GM12892 (cell line): ENCODE results near the gene ARHGEF10L.

ENCODE experiments used
- POLR2A ChIP-seq: IDR thresholded peaks from 2 replicates; pipeline ENCODE4 v1.6.1; 2011; ENCODE audit warnings: low read depth, low read length, control low read depth
- POLR2AphosphoS5 ChIP-seq: IDR thresholded peaks from 2 replicates; pipeline ENCODE4 v1.6.1; 2011; ENCODE audit warnings: low read depth, low read length, control low read depth

DNA sequence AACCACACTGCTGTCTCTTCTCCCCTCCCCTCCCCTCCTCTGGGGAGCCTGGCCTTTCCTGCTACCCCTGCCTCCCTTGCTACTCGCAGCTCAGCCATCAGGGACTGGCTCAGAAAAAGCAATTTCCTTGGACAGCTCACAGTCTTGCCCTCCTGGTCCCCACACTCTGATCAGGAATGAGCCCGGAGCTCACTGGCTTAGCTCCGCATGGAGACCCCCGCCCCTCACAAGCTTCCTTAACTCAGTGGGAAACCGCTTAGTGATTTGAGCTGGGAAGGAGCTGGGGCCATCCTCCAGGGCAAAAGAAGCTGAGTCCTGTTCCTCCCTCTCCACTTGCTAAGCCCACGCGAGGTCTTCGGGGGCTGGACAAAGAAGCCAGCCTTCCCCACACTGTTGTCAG lies 145.3 kb downstream of the ARHGEF10L start:
- TF ChIP-seq POLR2A (no peak), POLR2AphosphoS5 (no peak)
